ENCODE data around the gene FARS2. TPM values are rescaled to one million over a fixed set of nuclear protein-coding genes. Genes with fewer than 3 reads are reported as not detected.

The FARS2 gene
- total RNA-seq = 10 to 100 TPM in 1 of 2 donors, 1 to 10 TPM in 1; 8.2 to 29.0 TPM

DNA sequence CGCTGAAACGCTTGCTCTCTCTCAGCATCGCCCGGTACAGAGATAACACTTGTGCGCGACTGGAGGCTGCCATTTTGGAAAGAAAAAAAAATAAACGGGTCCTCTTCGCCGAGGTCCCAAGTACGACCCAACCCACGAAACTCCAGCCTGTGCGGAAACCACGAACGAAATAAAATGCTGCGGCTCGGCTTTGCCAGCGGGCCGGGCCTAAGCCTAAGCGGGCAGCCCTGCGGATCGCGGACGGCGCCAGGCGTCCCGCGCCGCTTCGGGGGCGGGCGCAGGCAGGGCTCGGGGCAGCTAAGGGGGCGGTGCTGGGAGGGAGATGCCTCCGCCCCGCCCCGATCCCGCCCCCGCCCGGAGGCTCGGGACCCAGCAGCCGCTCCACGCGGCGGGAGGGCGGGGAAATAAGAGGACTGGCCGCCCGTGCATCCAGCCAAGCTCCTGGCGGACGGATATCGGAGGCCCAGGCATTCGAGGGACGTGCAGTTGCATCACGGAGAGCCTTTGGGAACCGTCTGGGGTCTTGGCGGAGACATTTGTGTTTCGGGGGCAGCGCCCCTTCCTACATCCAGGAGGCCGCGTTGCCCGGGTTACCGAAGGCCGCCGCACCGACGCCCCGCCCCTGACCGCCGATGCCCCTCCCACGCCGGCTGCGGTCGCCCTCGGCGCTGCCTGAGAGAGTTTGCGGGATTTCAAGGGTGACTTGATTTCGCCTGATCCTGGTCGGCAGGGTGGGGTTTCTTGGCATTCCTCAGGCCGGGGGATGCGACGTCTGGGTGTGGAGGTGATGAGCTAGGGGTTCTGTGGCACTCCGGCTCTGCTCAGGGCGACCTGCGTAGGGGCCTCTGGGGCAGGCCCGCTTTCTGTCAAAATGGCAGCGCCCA lies at the start of gene FARS2, which contains the start of gene LYRM4:
FARS2 (plus strand) TSS at position 853 of the 884 bp plus-strand sequence.
LYRM4 (minus strand) TSS at position 290 of the 884 bp plus-strand sequence; CDS start at position 73, 217 bp downstream.
- Mint-ChIP-seq H3K9me3 (no peaks in the 10 kb centered on the region), H3K27ac (peak within 1 kb of the TSS; percentile 98 to 99), H3K36me3 (peaks cover 17 to 20% of the 10 kb centered on the region in 2 donors)
- ATAC-seq (peak; percentile 85), DNase-seq (ENCODE audit: low spot score in 2 of 2) (peak; percentile 89 to 93)

DNA sequence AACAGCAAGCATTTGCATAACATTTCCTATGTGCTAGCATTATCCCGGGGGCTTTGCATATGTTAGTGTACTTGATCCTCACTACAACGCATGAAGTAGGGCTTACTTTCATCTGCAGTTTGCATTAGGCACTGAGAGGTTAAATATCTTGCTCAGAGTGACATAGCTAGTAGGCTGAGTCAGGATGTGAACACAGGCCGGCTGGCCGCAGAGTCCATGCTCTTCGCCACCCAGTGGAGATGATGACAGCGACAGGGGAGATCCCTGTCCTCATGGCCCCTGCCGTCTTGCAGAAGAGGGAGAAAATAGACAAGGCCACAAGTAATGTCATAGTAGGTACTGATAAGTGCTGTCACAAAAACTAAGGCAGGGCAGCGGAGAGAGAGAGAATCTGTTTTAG lies 47.5 kb upstream of the FARS2 start:
- DNase-seq (ENCODE audit: low spot score in 2 of 2) (no peak), ATAC-seq (no peak)
- Mint-ChIP-seq H3K36me3 (peaks cover 6 to 13% of the 10 kb centered on the region in 2 donors), H3K9me3 (no peaks in the 10 kb centered on the region), H3K27ac (no peak overlapping the region)

DNA sequence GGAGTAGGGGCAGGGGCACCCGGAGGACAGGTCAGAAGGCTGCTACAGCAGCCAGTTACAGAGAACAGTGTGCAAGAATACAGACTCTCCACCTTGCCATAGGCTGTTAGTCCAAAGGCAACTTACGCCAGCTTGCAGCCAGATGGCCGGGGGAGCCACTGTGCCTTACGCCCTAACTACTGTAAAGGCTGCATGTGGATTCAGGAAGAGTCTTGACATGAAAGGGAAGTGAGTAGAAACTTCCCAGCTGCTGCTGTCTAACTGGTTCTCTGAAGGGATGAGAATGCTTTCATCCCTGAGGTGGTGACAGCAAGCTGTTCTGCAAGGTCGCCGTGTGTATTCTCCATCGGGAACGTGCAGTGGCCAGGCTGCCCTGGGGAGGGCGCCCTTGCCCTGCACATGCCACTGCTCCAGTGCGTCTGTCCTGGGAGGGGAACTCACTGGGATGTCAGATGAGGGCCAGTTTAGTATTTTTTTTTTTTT lies 46.7 kb upstream of the FARS2 start:
- Mint-ChIP-seq H3K27ac (peak overlapping the region in 1 of 2 donors; percentile 93), H3K9me3 (no peaks in the 10 kb centered on the region), H3K36me3 (peaks cover 6 to 13% of the 10 kb centered on the region in 2 donors)
- DNase-seq (ENCODE audit: low spot score in 2 of 2) = peak in 1 of 2 donors; percentile 69
- ATAC-seq = peak; percentile 46 to 81

DNA sequence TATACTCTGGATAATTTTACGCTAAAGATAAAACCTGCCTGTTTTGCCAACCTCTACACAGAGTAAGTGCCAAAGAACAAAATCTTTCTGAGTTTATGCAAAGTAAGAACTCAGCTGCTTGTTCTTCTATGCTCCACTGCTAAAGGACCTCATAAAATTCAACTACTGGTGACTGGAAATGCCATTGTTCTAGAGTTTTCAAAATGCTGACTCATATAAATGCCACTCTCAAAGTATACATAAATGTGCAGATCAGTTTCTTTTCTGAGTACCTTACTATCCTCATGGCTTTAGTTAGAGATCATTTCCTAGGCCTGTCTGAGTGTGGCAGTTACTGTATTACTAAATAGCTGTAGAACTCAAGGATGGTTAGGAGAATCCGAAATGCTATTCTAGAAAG lies 46.2 kb upstream of the FARS2 start:
- Mint-ChIP-seq H3K36me3 (peaks cover 6 to 13% of the 10 kb centered on the region in 2 donors), H3K9me3 (no peaks in the 10 kb centered on the region), H3K27ac (no peak overlapping the region)
- ATAC-seq (no peak), DNase-seq (ENCODE audit: low spot score in 2 of 2) (no peak)

DNA sequence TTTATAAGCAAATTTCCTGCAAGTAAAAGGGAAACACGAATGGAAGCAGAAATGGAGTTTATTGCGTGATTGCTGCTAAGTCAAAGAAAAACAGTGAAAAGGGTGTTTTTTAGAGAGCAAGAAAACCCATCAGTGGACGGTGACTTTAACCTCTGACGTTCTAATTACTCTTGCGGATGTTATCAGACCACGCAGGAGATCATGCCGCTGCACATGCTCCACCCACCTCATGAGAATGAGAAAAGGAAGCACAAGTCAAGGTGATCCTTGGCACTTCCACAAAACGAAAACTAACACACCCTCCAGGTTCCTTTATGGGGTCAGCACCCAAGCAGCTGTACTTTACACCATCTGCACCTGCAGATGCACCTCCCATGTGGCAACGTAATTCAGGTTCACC lies 45.5 kb upstream of the FARS2 start:
- no peak for DNase-seq (ENCODE audit: low spot score in 2 of 2)
- no peak overlapping the region for H3K27ac Mint-ChIP-seq
- H3K9me3 Mint-ChIP-seq = no peaks in the 10 kb centered on the region
- ATAC-seq = no peak
- H3K36me3 Mint-ChIP-seq = peaks cover 6 to 13% of the 10 kb centered on the region in 2 donors

DNA sequence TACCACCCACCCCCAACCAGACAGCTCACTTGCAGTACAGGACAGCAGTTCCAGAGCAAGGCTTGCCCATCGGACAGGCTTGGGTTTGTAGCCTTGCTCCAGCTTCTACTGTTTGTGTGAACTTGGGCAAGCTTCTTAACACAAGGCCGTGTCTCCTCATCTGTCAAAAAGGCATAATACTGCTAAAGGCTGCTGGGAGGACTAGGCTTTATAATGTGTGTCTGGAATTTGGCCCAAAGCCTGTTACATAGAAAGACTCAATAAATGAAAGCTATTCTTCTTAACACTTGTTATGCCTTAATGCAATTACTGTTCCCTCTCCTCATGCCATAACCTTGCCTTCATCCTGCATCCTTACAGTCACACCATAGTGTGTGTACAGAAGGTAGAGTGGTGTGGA lies 44.0 kb upstream of the FARS2 start:
- Mint-ChIP-seq H3K36me3 (peaks cover 5 to 9% of the 10 kb centered on the region in 2 donors), H3K27ac (no peak overlapping the region), H3K9me3 (no peaks in the 10 kb centered on the region)
- DNase-seq (ENCODE audit: low spot score in 2 of 2) (no peak), ATAC-seq (no peak)

DNA sequence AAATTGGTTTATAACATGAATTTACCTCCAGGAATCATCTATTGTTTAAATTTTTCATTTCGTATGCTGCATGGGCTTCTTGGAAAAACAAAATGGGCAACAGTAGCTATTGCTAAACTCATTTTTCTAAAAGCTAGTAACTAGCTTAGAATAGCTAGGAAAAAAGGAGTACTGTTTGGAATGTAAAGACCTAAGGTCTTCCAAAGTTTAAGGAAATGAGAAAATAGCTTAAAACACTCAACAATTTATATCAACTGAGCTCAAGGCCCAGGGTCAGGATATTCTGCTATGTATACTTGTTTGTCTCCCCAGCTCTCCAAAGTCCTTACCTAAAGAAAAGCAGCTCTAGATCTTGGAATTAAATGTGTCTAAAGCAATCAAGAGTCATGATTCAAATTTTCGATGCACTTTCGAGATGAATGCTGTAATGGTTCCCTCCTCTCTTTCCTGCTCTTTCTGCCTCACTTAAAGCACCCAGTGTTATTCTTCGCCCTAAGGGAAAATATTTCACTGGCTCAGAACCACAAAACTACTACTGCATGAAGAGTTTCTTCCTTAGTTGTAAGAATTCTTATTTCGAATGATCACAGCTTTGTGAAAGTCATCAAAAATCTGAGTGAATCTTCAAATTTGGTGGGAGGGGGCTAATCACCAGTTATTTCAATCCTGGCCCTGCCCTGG lies 42.2 kb upstream of the FARS2 start:
- ATAC-seq = no peak
- no peak for DNase-seq (ENCODE audit: low spot score in 2 of 2)
- Mint-ChIP-seq H3K9me3 (no peaks in the 10 kb centered on the region), H3K36me3 (peaks cover 0 to under 1% of the 10 kb centered on the region in 2 donors), H3K27ac (no peak overlapping the region)

DNA sequence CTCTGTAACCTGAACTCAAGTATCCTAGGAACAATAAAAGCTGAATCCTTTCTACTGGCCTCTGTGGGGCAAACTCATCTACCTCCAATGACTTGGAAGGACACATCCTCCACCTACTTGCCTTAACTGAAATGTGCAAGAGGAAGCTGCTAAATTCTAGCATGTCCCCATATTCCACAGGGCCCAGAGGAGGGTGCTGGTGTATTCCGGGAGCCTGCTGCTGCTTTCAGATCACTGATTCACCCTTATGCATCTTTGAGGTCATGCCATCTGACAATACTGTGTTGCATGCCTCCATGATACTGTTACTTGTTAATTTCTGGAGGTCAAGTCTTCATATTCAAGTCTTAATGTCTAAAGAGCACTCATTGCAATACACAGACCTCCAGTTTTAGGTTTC lies 40.9 kb upstream of the FARS2 start:
- no peak for ATAC-seq
- no peak for DNase-seq (ENCODE audit: low spot score in 2 of 2)
- Mint-ChIP-seq H3K27ac (no peak overlapping the region), H3K9me3 (no peaks in the 10 kb centered on the region), H3K36me3 (no peaks in the 10 kb centered on the region)

DNA sequence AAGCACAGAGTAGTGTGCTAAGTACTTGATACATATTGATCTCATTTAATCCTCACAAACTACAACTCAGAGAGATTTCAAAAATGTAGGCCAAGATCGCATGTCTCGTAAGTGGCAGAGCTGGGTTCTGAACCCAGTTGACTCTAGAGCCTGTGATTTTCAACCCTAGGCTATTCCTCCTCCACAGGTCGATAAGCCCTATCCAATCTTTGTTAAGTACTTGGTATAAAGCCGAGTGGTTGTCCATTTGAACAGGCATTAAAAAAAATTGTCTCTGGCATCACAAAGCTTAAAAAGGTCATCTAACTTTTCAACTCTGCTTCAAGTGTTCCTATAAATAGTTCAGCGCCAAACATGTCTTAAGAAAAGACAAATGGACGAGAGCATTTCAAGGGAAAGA lies 38.0 kb upstream of the FARS2 start:
- H3K36me3 Mint-ChIP-seq = no peaks in the 10 kb centered on the region
- no peak for ATAC-seq
- no peak overlapping the region for H3K27ac Mint-ChIP-seq
- H3K9me3 Mint-ChIP-seq = no peaks in the 10 kb centered on the region
- no peak for DNase-seq (ENCODE audit: low spot score in 2 of 2)

DNA sequence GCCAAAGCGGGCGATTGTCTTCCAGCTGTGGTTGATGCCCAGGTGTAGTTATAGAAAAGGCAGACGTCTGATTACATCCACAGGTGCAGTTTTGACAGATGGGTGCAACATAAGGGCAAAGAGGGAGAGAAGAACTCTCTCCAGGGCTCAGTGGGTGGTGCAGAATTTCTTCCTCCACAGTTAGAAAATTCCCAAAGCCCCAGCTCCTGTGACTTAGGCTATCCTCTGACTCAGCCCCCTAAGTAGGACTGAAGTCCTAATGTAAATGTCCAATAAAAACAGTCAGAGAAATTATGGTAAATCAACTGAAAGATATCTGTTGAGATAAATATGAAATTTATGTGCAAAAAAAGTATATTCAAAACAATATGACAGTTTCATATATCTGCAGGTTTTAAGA lies 32.0 kb upstream of the FARS2 start:
- H3K27ac Mint-ChIP-seq = no peak overlapping the region
- DNase-seq (ENCODE audit: low spot score in 2 of 2) = no peak
- H3K9me3 Mint-ChIP-seq = no peaks in the 10 kb centered on the region
- H3K36me3 Mint-ChIP-seq = no peaks in the 10 kb centered on the region
- no peak for ATAC-seq

DNA sequence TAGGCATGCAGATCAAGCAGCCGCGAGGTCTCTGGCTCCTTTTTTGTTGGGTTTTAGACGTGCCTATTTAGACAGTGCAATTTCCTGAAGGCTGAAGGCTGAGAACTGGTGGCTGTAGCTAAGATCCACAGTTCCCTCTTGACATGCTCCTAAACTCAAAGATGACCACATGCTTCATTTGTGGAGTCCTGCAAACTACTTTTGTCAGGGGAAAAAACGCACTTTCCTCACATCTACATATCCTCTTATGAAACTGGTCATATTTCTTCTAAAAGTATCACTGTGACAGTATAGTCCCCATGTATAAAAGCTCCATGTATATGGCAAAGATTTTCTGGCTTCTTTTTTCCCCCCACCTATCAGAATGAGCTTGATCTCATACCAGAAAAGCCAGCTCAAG lies 31.2 kb upstream of the FARS2 start:
- no peaks in the 10 kb centered on the region for H3K9me3 Mint-ChIP-seq
- no peak overlapping the region for H3K27ac Mint-ChIP-seq
- ATAC-seq (no peak), DNase-seq (ENCODE audit: low spot score in 2 of 2) (no peak)
- no peaks in the 10 kb centered on the region for H3K36me3 Mint-ChIP-seq

DNA sequence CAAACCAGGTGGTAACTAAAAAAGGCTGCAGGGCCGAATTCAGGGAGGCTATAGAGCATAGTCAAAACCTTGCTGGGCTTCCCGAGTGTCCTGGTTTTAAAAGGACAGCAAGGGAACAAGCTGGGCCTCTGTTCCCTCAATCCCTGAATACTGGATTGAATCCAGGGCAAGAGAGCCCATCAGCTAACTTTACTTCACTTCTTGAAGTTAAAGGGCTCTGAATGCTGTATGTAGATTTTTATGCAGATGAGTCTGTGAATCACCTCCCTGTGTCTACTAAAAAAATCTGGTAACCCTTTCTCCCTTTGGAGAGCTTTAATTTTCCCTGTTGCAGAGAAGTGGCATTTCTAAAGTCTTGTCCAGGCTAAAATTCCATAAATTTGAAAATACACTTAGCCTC lies 30.0 kb upstream of the FARS2 start:
- no peak for ATAC-seq
- no peak for DNase-seq (ENCODE audit: low spot score in 2 of 2)
- H3K36me3 Mint-ChIP-seq = no peaks in the 10 kb centered on the region
- H3K9me3 Mint-ChIP-seq = no peaks in the 10 kb centered on the region
- peak overlapping the region in 1 of 2 donors; percentile 22 for H3K27ac Mint-ChIP-seq

DNA sequence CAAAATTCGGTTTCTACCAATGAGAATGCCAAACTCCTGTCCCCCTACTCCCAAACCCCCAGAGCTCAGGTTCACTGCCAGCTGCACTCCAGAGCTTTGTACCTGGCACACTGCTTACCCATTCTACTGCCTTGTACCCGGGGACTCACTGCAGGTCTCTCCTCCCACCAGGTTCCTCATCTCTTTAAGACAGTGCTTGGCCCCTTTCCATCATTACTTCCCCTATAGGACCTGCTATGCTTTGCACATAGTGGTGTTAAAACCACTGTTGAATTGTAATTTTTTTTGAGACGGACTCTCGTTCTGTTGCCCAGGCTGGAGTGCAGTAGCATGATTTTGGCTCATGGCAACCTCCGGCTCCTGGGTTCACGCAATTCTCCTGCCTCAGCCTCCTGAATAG lies 26.4 kb upstream of the FARS2 start:
- DNase-seq (ENCODE audit: low spot score in 2 of 2) (no peak), ATAC-seq (no peak)
- H3K36me3 Mint-ChIP-seq = peaks cover 0 to 7% of the 10 kb centered on the region in 2 donors
- H3K9me3 Mint-ChIP-seq = no peaks in the 10 kb centered on the region
- no peak overlapping the region for H3K27ac Mint-ChIP-seq

DNA sequence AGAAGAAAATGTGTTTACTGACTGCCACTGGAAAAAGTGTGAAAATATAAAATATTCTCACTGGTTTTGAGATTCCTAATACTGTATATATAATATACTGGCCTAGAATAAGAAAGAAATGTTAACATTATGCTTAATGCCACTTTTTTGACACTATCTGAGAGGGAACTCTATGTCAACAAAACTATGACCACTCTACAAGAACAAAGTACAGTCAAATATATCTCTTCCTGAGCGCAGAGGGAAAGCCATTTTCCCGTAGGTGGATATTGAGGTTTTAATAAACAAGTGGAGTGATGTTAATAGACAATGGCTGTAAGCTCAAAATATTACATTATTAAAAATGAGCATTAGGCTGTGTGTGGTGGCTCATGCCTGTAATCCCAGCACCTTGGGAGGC lies 25.5 kb upstream of the FARS2 start:
- no peaks in the 10 kb centered on the region for H3K9me3 Mint-ChIP-seq
- H3K27ac Mint-ChIP-seq = no peak overlapping the region

DNA sequence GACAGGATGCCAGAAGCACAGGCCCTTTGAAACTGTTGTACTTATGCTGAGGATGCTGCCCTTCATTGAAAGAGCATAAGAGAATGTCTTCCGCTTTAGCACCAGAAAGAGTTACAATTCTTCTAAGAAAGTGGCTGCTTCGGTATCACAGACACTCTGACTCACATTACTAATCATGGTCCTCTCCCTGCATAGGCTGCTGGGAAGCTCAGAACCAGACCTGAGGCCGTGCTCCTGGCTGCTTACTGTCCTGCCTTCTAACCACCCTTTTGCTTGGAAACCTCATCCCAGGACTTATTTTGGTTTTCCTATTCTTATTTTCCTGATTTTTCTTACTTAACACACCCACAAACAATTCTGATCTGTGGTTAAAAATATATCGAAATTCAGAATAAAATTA lies 23.5 kb upstream of the FARS2 start:
- H3K36me3 Mint-ChIP-seq = peaks cover 0 to 7% of the 10 kb centered on the region in 2 donors
- no peak overlapping the region for H3K27ac Mint-ChIP-seq
- DNase-seq (ENCODE audit: low spot score in 2 of 2) (no peak), ATAC-seq (no peak)
- no peaks in the 10 kb centered on the region for H3K9me3 Mint-ChIP-seq

More for the DNA sequence above, 25.5 kb upstream of the FARS2 start:
- ATAC-seq (no peak), DNase-seq (ENCODE audit: low spot score in 2 of 2) (no peak)
- H3K36me3 Mint-ChIP-seq = peaks cover 0 to 7% of the 10 kb centered on the region in 2 donors

DNA sequence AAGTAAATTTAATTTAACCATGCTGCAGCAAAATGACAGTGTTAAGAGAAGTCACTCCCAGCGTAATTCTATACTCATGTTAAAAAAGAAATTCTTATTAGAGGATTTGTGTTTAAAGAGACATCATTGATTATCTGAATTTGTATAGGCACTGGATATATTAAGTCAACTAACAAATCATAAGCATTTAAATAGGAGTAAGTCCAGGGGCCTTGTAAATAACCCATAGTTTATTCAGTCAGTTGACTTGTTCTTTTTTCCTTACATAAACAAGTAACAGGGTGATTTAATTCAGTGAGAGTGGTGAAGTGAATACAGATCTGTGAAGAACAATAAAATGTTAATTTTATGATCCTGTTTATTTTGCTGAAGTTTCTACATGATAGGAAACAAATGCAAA lies 23.0 kb upstream of the FARS2 start:
- Mint-ChIP-seq H3K27ac (no peak overlapping the region), H3K9me3 (no peaks in the 10 kb centered on the region), H3K36me3 (peaks cover 0 to 7% of the 10 kb centered on the region in 2 donors)
- ATAC-seq (no peak), DNase-seq (ENCODE audit: low spot score in 2 of 2) (no peak)

DNA sequence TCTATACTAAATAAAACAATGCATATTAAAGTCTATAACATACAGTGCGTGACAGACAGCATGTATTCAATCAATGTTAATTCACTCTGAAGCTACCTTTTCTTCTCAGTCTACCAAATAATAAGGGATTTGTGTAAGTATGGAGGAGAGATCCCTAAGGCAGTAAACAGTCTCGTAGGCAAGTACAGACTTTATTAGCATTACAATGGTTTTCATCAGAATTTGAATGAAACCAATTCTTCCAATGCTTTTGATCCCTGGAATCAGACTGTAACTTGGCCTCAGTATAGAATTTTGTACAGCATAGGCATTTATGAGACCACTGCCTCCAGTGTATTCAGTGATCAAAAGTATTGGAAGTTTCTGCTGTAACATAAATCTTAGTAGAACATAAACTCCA lies 20.1 kb upstream of the FARS2 start:
- Mint-ChIP-seq H3K9me3 (no peaks in the 10 kb centered on the region), H3K36me3 (peaks cover 0 to 7% of the 10 kb centered on the region in 2 donors), H3K27ac (no peak overlapping the region)
- DNase-seq (ENCODE audit: low spot score in 2 of 2) (no peak), ATAC-seq (no peak)

Data from activated naive CD4-positive, alpha-beta T cell treated with anti-CD3 and anti-CD28 coated beads, Interleukin-2, amount 50 U/mL, for 72 hours (primary cell).